ENCODE measurements around the gene GNAS.
A peak's percentile ranks its signal among the peaks of the same experiment; 100 is the strongest.

Gene GNAS

DNA sequence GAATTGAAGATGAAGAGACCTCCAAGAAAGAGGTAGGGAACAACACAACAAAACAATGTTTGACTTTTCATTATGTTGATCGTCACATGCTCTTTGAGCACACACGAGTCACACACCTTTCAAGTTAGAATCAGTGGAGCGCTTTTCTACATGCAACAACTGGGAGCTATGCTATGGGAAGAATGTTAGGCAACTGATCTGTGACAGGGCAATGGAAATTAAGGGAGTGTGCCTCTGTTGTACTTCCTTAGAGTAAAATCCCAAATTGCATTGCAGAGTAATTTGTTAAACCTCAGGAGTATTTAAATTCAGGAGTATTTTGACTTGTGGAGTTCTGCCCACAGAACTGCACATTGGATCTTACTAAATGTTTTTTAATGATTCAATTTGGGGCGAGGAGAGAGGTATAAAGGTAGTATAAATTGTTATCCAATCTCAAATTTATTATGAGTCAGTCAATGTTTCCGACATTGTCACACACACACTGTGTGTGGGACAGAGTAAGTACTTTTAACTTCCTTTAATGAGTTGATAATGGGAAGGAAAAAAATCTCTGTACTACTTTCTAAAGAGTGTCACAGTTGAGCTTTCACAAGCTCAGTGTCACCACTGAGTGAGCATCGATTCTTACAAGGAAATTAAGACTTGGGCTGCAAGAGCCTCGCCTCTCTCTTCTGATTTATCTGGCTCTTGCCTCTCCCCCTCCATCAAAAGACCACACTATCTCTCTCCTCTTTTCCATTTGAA is 10.7 kb downstream of the GNAS start:
- no peak for TF ChIP-seq CTCF (IDR thresholded peaks at IDR 0.05; ENCODE audit: low read length, missing control alignments)
- no peak overlapping the region for H3K4me3 ChIP-seq (replicated peaks; ENCODE audit: low read depth, low read length)
- DNase-seq (ENCODE audit: low read depth), result no peak

DNA sequence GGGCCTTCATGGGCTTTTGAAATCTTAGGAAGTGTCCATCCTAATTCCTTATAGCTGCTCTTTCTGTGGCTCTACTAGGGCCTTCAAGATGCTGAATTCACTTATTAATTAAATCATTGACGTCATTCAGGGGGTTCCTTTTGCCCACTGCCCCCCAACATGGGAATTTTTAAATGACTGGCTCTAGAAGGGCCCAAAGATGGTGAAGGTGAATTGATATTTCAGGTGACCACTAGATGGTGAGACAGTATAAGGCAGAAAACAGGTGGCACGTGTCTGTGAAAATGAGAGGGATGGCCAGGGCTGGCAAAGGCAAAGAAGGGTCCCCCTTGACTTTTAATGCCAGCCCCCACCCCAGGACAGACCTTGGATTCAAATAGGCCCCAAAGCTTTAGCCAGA is 11.8 kb downstream of the GNAS start:
- H3K4me3 ChIP-seq (replicated peaks; ENCODE audit: low read depth, low read length), result no peak overlapping the region
- no peak for DNase-seq (ENCODE audit: low read depth)
- no peak for TF ChIP-seq CTCF (IDR thresholded peaks at IDR 0.05; ENCODE audit: low read length, missing control alignments)

DNA sequence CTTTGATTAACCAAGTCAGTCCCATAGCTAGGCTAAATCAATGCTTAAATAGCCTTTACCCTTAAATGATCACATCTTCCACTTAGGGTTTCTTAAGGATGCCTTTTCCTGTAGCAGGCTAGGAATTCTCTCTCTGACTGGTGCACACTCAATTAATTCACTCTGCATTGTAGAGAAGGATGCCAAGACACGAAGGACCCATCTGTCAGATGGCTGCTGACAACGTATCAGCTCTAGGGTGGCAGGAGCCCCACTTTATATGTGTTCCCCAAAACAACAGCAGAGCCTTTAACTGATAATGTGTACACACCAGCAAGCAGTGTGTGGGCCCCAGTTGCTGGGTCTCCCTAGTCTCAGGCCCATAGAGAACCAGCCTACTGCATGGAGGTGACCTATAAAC is 13.3 kb downstream of the GNAS start:
- no peak for TF ChIP-seq CTCF (IDR thresholded peaks at IDR 0.05; ENCODE audit: low read length, missing control alignments)
- no peak for DNase-seq (ENCODE audit: low read depth)
- no peak overlapping the region for H3K4me3 ChIP-seq (replicated peaks; ENCODE audit: low read depth, low read length)

GRCh38 chr20:58867211-58867610 is 14.7 kb downstream of the GNAS start:
- TF ChIP-seq CTCF (IDR thresholded peaks at IDR 0.05; ENCODE audit: low read length, missing control alignments), result no peak
- peak; percentile 44 for DNase-seq (ENCODE audit: low read depth)
- no peak overlapping the region for H3K4me3 ChIP-seq (replicated peaks; ENCODE audit: low read depth, low read length)

DNA sequence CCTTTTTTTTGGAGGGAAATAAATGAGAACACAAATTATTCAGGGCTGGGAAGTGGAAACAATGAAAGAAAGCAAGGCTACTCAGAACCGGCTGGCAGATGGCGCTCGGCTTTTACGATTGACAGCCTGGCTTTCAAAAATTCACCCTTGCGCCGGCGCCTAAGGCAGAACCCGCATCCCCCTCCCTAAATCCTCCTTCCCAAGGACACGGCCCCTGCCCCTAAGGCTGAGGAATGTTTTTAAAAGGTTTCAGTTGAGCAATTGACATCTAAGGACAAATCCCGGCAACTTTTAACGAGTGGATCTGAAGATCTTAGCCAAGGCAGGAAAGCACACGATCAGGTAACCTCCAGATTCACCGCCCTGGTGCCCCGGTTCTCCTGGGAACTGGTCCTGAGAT is 16.3 kb downstream of the GNAS start:
- no peak for DNase-seq (ENCODE audit: low read depth)
- peak; percentile 11 for TF ChIP-seq CTCF (IDR thresholded peaks at IDR 0.05; ENCODE audit: low read length, missing control alignments)
- no peak overlapping the region for H3K4me3 ChIP-seq (replicated peaks; ENCODE audit: low read depth, low read length)

GRCh38 chr20:58869662-58870227 is 17.2 kb downstream of the GNAS start:
- DNase-seq (ENCODE audit: low read depth), result no peak
- TF ChIP-seq CTCF (IDR thresholded peaks at IDR 0.05; ENCODE audit: low read length, missing control alignments), result no peak
- H3K4me3 ChIP-seq (replicated peaks; ENCODE audit: low read depth, low read length), result no peak overlapping the region

Measured in fibroblast of pulmonary artery (primary cell).